HepG2 (cell line): ENCODE measurements around the gene STX10. TPM values are rescaled to one million over a fixed set of nuclear protein-coding genes. Genes with fewer than 3 reads are reported as not detected.

Experiments used
- CHD4 ChIP-seq: fragments of 200-600 bp; sonication (generic); IDR thresholded peaks from 2 replicates; pipeline ENCODE4 v1.7.0; 2017; ENCODE audit warnings: mild to moderate bottlenecking, low read length, borderline replicate concordance
- DR1 ChIP-seq: sonication (generic); formaldehyde crosslinking; IDR thresholded peaks from 2 replicates; pipeline ENCODE4 v1.8.0; 2021; ENCODE audit warnings: mild to moderate bottlenecking, missing genetic modification reagents, inconsistent platforms
- HNRNPK ChIP-seq: fragments of 200-400 bp; formaldehyde crosslinking; IDR thresholded peaks from 2 replicates; pipeline ENCODE4 v1.6.1; 2018; ENCODE audit warnings: low read length, low read depth, moderate library complexity, mild to moderate bottlenecking; ENCODE audit not compliant: poor library complexity, severe bottlenecking
- HOXA3 ChIP-seq: sonication (generic); formaldehyde crosslinking; IDR thresholded peaks from 2 replicates; pipeline ENCODE4 v1.5.0; 2020; ENCODE audit warnings: missing genetic modification reagents
- KAT8 ChIP-seq: IDR thresholded peaks from 2 replicates; pipeline ENCODE4 v1.6.1; 2016; ENCODE audit warnings: missing genetic modification reagents, missing compliant biosample characterization
- KLF6 ChIP-seq: IDR thresholded peaks from 2 replicates; pipeline ENCODE4 v1.8.0; 2016; ENCODE audit warnings: missing biosample characterization, missing genetic modification reagents
- MAX ChIP-seq: IDR thresholded peaks from 2 replicates; pipeline ENCODE4 v1.6.1; 2012; ENCODE audit warnings: inconsistent platforms
- PRMT3 ChIP-seq: sonication (generic); formaldehyde crosslinking; IDR thresholded peaks from 2 replicates; pipeline ENCODE4 v1.8.1; 2022; ENCODE audit warnings: low read depth, mild to moderate bottlenecking, moderate library complexity, missing genetic modification reagents, borderline replicate concordance
- RARG ChIP-seq: sonication (generic); formaldehyde crosslinking; IDR thresholded peaks from 2 replicates; pipeline ENCODE4 v1.4.0; 2020; ENCODE audit warnings: low read depth, mild to moderate bottlenecking, missing genetic modification reagents
- SCMH1 ChIP-seq: sonication (generic); formaldehyde crosslinking; IDR thresholded peaks from 2 replicates; pipeline ENCODE4 v1.9.0; 2021; ENCODE audit warnings: missing genetic modification reagents, mild to moderate bottlenecking, borderline replicate concordance
- SOX6 ChIP-seq, 2 experiments: fragments of 450-650 bp in 1 of 2; sonication (generic) in 1 of 2; formaldehyde crosslinking in 1 of 2; IDR thresholded peaks; 2 replicates each; pipeline versions ENCODE4 v1.4.0 to v1.6.1; 2017 to 2020; ENCODE audit warnings: antibody characterized with exemption in 1 of 2, mild to moderate bottlenecking in 1 of 2, missing genetic modification reagents in 1 of 2
- TEAD3 ChIP-seq: optimal IDR thresholded peaks from 2 replicates; pipeline ENCODE3; 2016; ENCODE audit warnings: borderline replicate concordance
- TRAFD1 ChIP-seq: sonication (generic); formaldehyde crosslinking; IDR thresholded peaks from 2 replicates; pipeline ENCODE4 v1.5.1; 2020; ENCODE audit warnings: missing genetic modification reagents, mild to moderate bottlenecking, borderline replicate concordance
- ZNF142 ChIP-seq: sonication (generic); formaldehyde crosslinking; IDR thresholded peaks from 2 replicates; pipeline ENCODE4 v1.4.0; 2020; ENCODE audit warnings: missing genetic modification reagents
- ZNF160 ChIP-seq: sonication (generic); formaldehyde crosslinking; IDR thresholded peaks from 2 replicates; pipeline ENCODE4 v1.8.0; 2022; ENCODE audit warnings: mild to moderate bottlenecking, inconsistent platforms, missing genetic modification reagents
- ZNF780A ChIP-seq: sonication (generic); formaldehyde crosslinking; IDR thresholded peaks from 2 replicates; pipeline ENCODE4 v1.8.0; 2022; ENCODE audit warnings: mild to moderate bottlenecking, missing genetic modification reagents, moderate library complexity
- polyA plus RNA-seq, 8 experiments: library from polyadenylated mRNA; depleted of rRNA in 3 of 8; stranded (reverse) in 7 of 8; unstranded in 1 of 8; fragments of >200 nt; fragmentation: Illumina TruSeq in 4 of 8; extraction: Trizol in 4 of 8; gene quantifications; 2 replicates each; pipeline versions ENCODE4 v1.2.1 to v1.2.3, GENCODE V29; 2011 to 2016; ENCODE audit warnings: low read depth in 4 of 8, missing spikeins in 1 of 8, mixed read lengths in 1 of 8; ENCODE audit not compliant: insufficient read depth in 1 of 8
- total RNA-seq, 5 experiments: library from RNA; depleted of rRNA; stranded (reverse); fragments of >200 nt; fragmentation: Illumina TruSeq; extraction: Trizol; gene quantifications; 2 replicates each; pipeline ENCODE4 v1.2.3, GENCODE V29; 2016; ENCODE audit warnings: low read depth in 1 of 5
- TF ChIP-seq, protein P1 (sequence below): sonication (generic); formaldehyde crosslinking; IDR thresholded peaks from 2 replicates; pipeline ENCODE4 v1.4.0; 2020; ENCODE audit warnings: missing genetic modification reagents, mild to moderate bottlenecking, borderline replicate concordance

STX10 gene
- total and polyA plus RNA-seq, 2 of the 13 experiments (the other 11 are each of a cell fraction or from before 2014, with no cell fraction given): 47.9 to 66.4 TPM

- TF ChIP-seq SOX6 (IDR thresholded peaks at IDR 0.05) (no peak), SOX6 (CRISPR knock-in tag; IDR thresholded peaks at IDR 0.05) (peak; percentile 95), ZNF142 (CRISPR knock-in tag) (peak; percentile 37; the same call in 1 of the 2 replicates), TEAD3 (CRISPR knock-in tag) (peak; percentile 44), SCMH1 (no peak), KAT8 (peak; percentile 89), TRAFD1 (CRISPR knock-in tag) (0 out of 2 replicates have a peak, but pooled peaks have one; percentile 54), ZNF780A (CRISPR knock-in tag) (no peak), ZNF160 (CRISPR knock-in tag) (no peak), KLF6 (CRISPR knock-in tag) (no peak; the same call in 1 of the 2 replicates), DR1 (CRISPR knock-in tag) (no peak), HNRNPK (no peak), CHD4 (peak; percentile 66; the same call in 1 of the 2 replicates), MAX (peak; percentile 77), HOXA3 (CRISPR knock-in tag) (peak; percentile 90), RARG (0 out of 2 replicates have a peak, but pooled peaks have one; percentile 55), PRMT3 (CRISPR knock-in tag) (no peak)
- TF ChIP-seq, protein P1, sequence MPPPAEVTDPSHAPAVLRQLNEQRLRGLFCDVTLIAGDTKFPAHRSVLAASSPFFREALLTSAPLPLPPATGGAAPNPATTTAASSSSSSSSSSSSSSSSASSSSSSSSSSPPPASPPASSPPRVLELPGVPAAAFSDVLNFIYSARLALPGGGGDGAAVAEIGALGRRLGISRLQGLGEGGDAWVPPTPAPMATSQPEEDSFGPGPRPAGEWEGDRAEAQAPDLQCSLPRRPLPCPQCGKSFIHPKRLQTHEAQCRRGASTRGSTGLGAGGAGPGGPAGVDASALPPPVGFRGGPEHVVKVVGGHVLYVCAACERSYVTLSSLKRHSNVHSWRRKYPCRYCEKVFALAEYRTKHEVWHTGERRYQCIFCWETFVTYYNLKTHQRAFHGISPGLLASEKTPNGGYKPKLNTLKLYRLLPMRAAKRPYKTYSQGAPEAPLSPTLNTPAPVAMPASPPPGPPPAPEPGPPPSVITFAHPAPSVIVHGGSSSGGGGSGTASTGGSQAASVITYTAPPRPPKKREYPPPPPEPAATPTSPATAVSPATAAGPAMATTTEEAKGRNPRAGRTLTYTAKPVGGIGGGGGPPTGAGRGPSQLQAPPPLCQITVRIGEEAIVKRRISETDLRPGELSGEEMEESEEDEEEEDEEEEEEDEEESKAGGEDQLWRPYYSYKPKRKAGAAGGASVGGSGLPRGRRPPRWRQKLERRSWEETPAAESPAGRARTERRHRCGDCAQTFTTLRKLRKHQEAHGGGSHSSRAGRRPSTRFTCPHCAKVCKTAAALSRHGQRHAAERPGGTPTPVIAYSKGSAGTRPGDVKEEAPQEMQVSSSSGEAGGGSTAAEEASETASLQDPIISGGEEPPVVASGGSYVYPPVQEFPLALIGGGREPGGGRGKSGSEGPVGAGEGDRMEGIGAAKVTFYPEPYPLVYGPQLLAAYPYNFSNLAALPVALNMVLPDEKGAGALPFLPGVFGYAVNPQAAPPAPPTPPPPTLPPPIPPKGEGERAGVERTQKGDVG: no peak
These were observed 14.4 kb upstream of the STX10 start (continued) for GRCh38 chr19:13164343-13165161.
